Endometrium (tissue), 2 donors: ENCODE data around the gene DNPH1.

Source experiments
- FAIRE-seq: peaks from 2 replicates; lab custom pipeline; 2012; peaks lifted over from hg19 to GRCh38; lab: Jason Lieb, UNC
- donor health status: control.
- donor health status: control.

Gene DNPH1

DNA sequence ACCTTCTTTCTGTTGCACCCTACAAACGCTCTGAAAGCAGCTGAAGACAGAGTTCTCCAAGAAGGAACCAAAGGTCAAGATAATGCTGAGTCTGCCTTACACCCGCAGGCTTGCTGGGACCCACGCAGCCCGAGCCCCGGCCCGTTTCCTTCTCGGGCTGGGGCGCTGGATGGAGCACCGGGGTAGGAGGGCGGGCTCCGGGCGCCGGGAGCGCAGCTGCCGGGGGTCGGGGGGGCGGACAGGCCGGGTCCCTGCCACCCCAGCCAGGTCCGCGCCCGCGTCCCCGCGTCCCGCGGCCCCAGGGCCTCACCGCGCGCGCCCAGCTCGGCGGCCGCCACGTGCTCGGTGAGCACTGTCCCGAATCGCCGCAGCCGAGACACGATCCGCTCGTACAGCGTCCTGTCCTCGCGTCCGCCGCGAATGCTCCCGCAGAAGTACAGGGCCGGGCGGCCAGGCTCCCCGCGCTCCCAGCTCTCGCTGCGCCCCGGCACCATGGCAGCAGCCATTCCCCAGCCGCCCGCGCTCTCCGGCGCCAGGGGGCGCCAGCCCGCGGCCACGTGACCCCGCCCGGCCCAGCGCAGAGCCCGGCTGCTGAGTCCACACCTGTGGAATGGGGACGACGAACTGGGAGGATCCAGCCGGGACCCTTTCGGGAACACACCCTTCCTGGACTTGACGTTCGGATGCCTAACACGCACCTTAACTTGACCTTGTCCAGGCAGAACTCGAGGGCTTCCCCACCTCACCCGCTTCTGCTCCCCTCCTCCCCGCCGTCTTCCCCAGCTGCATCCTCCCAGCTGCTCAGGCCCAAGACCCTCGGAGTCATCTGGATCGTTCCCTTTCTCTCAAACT lies at the start of gene DNPH1:
Gene DNPH1 (minus strand): TSS at position 531 of the 852 bp plus-strand sequence. CDS start 25 bp downstream, at position 506.
- FAIRE-seq: no peak

DNA sequence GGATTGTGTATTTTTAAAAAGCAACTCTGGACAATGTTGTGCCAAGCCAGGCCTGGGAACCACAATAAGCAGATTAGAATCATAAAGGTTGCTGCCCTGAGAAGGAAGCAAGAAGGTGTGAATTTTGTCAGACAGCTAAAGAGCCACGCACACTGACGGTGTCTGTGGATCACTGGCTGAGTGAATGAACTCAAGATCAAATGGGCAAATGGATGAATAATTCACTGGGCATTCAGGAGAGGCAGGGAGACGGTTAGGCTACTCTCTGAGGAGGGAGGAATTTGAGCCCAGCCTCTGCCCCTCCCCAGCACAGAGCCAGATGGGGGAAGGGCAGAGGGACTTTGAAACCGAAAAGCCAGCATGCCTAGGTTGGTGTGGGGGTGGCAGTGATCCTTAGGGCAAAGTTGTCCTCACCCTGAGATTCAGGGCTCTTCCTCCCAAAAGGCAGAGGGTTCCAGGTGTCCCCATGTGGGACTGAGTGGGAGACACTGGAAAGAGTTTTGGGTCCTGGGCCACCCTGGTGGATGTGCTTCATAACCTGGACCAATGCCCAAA lies 49.3 kb upstream of the DNPH1 start:
- FAIRE-seq: no peak

GRCh38 chr6:43277643-43278523 lies 48.6 kb upstream of the DNPH1 start:
- no peak for FAIRE-seq

- FAIRE-seq: no peak
Measured at GRCh38 chr6:43277306-43277642, 48.0 kb upstream of the DNPH1 start.

GRCh38 chr6:43276577-43277305 lies 47.5 kb upstream of the DNPH1 start:
- no peak for FAIRE-seq

DNA sequence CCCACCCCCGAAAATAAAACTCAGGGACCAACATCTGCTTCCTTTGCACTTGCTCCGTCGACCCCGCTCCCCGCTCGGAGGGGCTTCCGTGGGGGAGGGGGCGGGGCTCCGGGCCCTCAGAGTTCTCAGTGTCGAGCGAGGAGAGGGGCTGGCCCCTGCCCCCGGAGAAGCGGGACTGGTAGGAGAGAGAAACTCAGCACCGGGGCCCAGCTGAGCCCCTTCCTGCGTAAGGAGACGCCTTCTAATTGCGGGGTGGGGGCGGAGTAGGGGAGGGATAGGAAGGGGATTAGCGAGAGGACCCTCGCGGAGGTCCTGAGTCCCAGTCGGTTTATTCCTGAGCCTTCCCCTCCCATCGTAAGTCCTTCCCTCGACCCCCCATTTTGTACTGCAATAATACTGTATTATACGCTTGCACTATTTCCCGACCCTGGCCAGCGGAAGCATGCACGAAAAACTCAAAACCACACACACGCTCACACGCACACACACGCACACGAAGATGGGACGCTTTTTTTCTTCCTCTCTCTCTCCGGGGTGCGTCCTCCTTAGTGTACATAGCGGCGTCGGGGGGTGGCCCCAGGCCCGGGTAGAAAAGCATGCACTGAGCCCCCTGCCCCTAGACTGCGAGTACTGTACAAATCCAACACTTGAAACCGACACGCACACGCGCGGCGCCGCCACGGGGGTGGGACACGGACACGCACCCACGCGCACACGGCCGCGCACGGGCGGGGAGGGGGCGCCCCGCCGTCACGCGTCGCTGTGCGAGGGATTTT lies 46.7 kb upstream of the DNPH1 start:
- no peak for FAIRE-seq

GRCh38 chr6:43274916-43275597 lies 45.8 kb upstream of the DNPH1 start:
- no peak for FAIRE-seq

DNA sequence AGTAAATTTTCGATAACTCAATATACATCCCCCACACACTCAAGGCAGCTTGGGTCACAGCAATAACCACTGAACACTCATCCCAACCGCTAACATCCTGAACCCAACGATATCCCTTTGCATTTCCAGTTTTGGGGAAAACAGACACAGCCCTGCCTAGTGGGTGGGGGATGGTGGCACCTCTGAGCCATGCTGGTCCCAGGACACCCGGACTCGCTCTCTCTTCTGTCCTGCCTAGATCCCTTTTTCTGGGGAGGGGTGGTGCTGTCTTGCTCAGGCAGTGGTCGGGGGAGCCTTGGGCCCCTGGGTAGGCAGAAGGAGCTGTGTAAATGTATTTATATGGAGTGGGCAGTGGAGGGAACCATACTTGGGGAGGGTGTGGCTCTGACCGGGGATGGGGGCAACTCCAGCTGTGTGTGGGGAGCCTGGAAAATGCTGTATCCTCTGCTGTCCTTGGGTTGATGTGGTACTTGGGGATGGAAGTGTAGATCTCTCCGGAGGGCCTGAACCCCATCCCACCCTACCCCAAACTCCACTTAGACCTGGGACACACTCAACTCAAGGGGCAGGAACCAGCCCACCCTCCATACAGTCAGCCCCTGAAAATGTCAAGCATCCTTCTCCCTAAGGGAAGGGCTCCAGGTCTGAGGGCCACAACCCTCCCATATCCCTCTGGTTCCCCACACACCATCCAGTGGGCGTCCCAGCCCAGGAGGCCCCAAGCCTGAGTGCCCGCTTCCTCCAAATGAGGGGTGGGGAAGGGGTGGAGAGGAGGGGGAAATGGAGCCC lies 45.0 kb upstream of the DNPH1 start:
- no peak for FAIRE-seq

GRCh38 chr6:43273707-43274106 lies 44.4 kb upstream of the DNPH1 start:
- no peak for FAIRE-seq

GRCh38 chr6:43271944-43272343 lies 42.7 kb upstream of the DNPH1 start:
- FAIRE-seq: no peak

DNA sequence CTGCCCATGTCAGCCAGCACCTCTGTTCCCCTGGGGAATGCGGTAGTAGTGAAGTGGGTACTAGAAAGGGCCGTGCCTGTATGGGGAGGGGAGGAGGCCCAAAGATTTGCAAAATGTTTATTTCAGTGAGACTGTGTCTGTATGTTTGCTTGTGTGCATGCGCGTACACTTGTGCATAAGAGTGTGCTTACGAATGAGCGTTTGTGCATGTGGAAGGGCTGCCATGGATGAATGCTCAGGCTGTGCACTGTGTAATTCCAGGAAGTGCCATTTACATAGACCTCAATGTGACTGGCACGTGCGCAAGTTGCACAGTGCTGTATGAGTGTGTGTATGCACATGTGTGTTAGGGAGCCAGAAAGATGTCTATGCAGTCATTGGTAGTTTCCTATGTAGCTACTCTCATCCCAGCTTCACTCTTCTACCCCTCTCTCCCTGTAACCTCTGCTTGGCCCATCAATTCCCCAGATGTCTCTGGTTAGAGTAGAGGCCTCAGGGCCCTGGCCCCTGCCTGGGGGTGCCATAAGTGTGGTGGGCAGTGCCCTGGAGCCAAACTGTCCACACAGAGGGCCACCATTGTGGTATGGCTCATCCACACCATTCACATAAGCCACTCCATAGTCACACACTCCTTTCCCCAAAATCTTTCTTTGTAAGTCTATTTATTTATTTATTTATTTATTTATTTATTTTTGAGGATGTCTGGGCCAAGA lies 42.0 kb upstream of the DNPH1 start:
- FAIRE-seq: no peak

DNA sequence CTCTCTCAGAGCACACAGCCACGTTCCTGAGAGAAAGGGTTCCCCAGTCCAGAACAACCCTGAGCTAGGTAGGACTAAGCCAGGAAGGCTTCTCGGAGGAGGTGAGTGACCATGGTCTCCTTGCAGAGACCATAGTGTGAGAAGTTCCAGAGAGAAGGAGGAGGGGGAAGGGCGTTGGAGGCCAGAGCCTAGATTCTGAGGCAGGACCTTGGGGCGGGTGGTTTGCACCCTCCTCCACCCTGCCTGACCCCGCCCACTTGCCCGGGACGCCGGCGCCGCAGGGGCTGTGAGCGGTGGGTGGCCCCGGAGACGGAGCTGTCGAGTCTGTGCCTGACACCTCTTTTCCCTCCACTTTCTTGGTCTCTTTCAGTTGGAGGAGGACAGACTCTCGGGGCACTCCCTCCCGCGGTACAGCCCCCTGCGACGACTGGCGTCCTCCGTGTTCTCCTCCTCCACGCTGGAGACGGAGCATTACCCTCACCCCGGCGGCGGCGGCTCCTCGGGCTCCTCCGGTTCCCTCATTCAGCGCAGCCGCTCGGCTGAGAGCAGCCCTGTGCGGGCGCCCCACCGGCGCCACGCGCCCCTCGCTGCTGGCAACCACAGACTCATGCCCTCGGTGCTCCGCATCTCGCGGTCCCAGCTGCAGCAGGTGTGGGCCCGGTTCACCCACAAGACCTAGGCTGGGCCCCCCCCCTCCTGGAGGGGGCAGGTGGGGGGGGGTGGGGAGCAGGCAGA lies 40.2 kb upstream of the DNPH1 start:
- no peak for FAIRE-seq

DNA sequence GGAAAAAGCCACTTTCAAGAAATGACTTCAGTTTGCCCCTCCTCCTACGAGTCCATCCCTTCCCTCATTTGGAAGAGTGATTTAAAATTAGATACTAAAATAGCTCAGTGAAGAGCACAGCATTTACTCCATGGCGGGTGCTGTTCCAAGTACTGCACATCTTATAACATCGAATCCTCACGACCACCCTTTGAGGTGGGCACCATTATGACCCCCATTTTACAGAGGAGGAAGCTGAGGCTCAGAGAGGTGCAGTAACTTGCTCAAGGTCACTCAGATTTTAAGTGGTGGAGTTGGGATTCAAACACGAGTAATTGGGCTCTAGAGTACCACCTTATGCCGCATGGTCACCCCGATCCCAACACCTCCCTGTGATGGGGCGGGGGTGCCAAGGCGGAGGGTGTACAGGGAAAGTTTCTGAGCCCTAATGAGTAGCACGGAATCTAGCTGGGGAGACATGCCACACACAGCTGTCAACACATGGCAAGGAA lies 39.5 kb upstream of the DNPH1 start:
- FAIRE-seq: no peak

GRCh38 chr6:43268355-43268700 lies 39.0 kb upstream of the DNPH1 start:
- FAIRE-seq: no peak

DNA sequence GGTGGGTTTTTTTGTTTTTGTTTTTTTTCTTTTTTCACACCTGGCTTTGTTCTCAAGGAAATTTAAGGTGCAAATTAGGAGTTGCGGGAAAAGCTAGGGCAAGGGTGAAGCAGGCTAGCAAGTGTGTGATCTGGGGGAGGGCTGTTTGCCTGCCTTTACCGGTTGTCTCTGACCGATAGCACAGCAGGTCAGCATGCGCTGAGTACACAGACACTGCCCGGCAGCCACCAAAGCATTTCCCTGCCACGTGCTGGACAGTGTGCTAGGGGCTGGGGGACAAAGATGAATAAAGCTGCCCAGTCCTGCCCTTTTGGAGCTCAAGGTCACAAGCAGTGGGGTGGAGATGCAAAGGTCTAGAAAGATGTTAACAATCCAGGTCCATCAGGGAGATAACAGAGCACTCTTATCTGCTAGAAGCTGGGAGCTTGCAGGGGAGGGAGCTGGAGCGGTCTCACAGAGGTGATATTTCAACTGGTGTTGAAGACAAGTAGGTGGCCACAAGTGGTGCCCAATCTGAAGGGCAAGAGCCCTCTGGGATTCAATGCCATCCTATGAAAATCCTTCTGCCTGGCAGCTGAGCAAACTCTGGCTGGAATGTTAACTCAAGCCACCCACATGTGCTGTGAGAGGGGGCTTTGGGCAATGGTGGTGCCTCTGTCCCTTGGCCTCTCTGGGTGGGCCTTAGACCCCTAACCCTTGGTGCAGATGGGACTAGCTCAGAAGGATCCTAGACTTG lies 38.5 kb upstream of the DNPH1 start:
- no peak for FAIRE-seq

GRCh38 chr6:43265564-43265963 lies 36.3 kb upstream of the DNPH1 start:
- FAIRE-seq: no peak

- FAIRE-seq: no peak
Measured at GRCh38 chr6:43264599-43265145, 35.4 kb upstream of the DNPH1 start.
